ENCODE data around the gene C11orf98. TPM values are rescaled to one million over a fixed set of nuclear protein-coding genes. Genes with fewer than 3 reads are reported as not detected.
A peak's percentile ranks its signal among the peaks of the same experiment; 100 is the strongest.

Gene C11orf98
- total and polyA plus RNA-seq, 2 of the 13 experiments (the other 11 are each of a cell fraction or from before 2014, with no cell fraction given): 30.4 to 91.8 TPM

DNA sequence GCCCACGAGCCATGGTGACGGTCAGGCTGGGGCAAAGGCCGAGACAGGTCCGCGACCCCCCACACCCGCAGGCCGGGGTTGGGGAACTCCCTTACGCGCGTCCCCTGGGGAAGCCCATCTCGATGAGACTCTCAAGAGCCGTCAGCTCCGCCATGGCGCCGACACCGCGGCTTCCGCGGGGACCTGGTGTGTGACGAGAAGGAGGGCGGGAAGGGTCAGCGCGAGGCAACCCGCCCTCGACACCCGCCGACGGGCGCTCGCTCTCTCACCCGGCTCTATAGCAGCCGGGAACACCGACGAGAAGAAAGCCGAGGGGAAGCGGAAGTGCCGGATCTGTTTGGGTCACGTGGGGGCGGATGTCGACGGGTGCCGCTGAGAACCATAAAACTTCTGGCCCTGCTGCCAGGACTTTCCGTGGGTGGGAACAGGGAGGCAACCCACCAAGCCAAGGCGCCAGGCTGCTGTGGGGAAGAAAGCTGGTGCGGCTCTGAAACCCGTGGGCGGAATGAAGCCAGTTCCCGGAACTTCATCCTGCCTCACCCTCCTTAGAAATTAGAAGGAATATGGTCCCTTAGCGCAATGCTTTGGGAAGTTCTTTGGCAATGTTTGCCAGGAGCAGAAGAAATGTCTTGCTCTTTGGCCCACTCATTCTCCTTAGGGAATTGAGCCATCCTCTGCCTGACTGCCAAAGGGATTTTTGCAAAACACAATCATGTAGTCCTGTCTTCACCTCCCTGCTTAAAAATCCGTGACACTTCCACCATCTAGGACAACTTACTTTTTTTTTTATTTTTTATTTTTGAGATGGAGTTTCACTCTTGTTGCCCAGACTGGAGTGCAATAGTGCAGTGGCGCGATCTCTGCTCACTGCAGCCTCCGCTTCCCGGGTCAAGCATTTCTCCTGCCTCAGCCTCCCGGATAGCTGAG, 14.0 kb upstream of the C11orf98 start, which contains the start of gene UBXN1 (continued):
- TF ChIP-seq, protein P1, sequence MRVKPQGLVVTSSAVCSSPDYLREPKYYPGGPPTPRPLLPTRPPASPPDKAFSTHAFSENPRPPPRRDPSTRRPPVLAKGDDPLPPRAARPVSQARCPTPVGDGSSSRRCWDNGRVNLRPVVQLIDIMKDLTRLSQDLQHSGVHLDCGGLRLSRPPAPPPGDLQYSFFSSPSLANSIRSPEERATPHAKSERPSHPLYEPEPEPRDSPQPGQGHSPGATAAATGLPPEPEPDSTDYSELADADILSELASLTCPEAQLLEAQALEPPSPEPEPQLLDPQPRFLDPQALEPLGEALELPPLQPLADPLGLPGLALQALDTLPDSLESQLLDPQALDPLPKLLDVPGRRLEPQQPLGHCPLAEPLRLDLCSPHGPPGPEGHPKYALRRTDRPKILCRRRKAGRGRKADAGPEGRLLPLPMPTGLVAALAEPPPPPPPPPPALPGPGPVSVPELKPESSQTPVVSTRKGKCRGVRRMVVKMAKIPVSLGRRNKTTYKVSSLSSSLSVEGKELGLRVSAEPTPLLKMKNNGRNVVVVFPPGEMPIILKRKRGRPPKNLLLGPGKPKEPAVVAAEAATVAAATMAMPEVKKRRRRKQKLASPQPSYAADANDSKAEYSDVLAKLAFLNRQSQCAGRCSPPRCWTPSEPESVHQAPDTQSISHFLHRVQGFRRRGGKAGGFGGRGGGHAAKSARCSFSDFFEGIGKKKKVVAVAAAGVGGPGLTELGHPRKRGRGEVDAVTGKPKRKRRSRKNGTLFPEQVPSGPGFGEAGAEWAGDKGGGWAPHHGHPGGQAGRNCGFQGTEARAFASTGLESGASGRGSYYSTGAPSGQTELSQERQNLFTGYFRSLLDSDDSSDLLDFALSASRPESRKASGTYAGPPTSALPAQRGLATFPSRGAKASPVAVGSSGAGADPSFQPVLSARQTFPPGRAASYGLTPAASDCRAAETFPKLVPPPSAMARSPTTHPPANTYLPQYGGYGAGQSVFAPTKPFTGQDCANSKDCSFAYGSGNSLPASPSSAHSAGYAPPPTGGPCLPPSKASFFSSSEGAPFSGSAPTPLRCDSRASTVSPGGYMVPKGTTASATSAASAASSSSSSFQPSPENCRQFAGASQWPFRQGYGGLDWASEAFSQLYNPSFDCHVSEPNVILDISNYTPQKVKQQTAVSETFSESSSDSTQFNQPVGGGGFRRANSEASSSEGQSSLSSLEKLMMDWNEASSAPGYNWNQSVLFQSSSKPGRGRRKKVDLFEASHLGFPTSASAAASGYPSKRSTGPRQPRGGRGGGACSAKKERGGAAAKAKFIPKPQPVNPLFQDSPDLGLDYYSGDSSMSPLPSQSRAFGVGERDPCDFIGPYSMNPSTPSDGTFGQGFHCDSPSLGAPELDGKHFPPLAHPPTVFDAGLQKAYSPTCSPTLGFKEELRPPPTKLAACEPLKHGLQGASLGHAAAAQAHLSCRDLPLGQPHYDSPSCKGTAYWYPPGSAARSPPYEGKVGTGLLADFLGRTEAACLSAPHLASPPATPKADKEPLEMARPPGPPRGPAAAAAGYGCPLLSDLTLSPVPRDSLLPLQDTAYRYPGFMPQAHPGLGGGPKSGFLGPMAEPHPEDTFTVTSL (CRISPR knock-in tag; IDR thresholded peaks at IDR 0.05; ENCODE audit: borderline replicate concordance): 0 out of 2 replicates have a peak, but pooled peaks have one; percentile 11
- peak; percentile 75; the same call in 1 of the 2 replicates for TF ChIP-seq YEATS4 (CRISPR knock-in tag; IDR thresholded peaks at IDR 0.05; ENCODE audit: borderline replicate concordance)
- TF ChIP-seq, protein P2, sequence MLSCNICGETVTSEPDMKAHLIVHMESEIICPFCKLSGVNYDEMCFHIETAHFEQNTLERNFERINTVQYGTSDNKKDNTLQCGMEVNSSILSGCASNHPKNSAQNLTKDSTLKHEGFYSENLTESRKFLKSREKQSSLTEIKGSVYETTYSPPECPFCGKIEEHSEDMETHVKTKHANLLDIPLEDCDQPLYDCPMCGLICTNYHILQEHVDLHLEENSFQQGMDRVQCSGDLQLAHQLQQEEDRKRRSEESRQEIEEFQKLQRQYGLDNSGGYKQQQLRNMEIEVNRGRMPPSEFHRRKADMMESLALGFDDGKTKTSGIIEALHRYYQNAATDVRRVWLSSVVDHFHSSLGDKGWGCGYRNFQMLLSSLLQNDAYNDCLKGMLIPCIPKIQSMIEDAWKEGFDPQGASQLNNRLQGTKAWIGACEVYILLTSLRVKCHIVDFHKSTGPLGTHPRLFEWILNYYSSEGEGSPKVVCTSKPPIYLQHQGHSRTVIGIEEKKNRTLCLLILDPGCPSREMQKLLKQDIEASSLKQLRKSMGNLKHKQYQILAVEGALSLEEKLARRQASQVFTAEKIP (CRISPR knock-in tag; IDR thresholded peaks at IDR 0.05; ENCODE audit: borderline replicate concordance): no peak
- peak; percentile 70 for TF ChIP-seq XRCC5 (optimal IDR thresholded peaks at IDR 0.05; ENCODE audit: low read length)
- no peak for TF ChIP-seq RFX5 (IDR thresholded peaks at IDR 0.05; ENCODE audit: low read depth, low read length)
- TF ChIP-seq ZNF672 (CRISPR knock-in tag; IDR thresholded peaks at IDR 0.05): no peak
- TF ChIP-seq, protein P3, sequence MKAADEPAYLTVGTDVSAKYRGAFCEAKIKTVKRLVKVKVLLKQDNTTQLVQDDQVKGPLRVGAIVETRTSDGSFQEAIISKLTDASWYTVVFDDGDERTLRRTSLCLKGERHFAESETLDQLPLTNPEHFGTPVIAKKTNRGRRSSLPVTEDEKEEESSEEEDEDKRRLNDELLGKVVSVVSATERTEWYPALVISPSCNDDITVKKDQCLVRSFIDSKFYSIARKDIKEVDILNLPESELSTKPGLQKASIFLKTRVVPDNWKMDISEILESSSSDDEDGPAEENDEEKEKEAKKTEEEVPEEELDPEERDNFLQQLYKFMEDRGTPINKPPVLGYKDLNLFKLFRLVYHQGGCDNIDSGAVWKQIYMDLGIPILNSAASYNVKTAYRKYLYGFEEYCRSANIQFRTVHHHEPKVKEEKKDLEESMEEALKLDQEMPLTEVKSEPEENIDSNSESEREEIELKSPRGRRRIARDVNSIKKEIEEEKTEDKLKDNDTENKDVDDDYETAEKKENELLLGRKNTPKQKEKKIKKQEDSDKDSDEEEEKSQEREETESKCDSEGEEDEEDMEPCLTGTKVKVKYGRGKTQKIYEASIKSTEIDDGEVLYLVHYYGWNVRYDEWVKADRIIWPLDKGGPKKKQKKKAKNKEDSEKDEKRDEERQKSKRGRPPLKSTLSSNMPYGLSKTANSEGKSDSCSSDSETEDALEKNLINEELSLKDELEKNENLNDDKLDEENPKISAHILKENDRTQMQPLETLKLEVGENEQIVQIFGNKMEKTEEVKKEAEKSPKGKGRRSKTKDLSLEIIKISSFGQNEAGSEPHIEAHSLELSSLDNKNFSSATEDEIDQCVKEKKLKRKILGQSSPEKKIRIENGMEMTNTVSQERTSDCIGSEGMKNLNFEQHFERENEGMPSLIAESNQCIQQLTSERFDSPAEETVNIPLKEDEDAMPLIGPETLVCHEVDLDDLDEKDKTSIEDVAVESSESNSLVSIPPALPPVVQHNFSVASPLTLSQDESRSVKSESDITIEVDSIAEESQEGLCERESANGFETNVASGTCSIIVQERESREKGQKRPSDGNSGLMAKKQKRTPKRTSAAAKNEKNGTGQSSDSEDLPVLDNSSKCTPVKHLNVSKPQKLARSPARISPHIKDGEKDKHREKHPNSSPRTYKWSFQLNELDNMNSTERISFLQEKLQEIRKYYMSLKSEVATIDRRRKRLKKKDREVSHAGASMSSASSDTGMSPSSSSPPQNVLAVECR (CRISPR knock-in tag; IDR thresholded peaks at IDR 0.05; ENCODE audit: borderline replicate concordance): peak; percentile 95
- TF ChIP-seq, protein P4, sequence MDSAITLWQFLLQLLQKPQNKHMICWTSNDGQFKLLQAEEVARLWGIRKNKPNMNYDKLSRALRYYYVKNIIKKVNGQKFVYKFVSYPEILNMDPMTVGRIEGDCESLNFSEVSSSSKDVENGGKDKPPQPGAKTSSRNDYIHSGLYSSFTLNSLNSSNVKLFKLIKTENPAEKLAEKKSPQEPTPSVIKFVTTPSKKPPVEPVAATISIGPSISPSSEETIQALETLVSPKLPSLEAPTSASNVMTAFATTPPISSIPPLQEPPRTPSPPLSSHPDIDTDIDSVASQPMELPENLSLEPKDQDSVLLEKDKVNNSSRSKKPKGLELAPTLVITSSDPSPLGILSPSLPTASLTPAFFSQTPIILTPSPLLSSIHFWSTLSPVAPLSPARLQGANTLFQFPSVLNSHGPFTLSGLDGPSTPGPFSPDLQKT (CRISPR knock-in tag; IDR thresholded peaks at IDR 0.05; ENCODE audit: borderline replicate concordance): no peak
- TF ChIP-seq FOXP1 (IDR thresholded peaks at IDR 0.05): no peak
- no peak for TF ChIP-seq FOXP1 (CRISPR knock-in tag; IDR thresholded peaks at IDR 0.05)
- no peak for TF ChIP-seq EP300 (IDR thresholded peaks at IDR 0.05; ENCODE audit: low read depth in 2 of 2, low read length in 2 of 2)
- TF ChIP-seq EP300 (CRISPR knock-in tag; IDR thresholded peaks at IDR 0.05; ENCODE audit: borderline replicate concordance): 0 out of 2 replicates have a peak, but pooled peaks have one; percentile 11
- TF ChIP-seq ZNF17 (CRISPR knock-in tag; IDR thresholded peaks at IDR 0.05): no peak
- TF ChIP-seq GABPB1 (CRISPR knock-in tag; IDR thresholded peaks at IDR 0.05): peak; percentile 98

All from HepG2 (cell line).